ENCODE data around the gene DNTTIP2. TPM values are rescaled to one million over a fixed set of nuclear protein-coding genes. Genes with fewer than 3 reads are reported as not detected.
"Not testable (repeated sequence)": the region's sequence is repeated elsewhere in the genome, so short reads cannot be mapped to it uniquely, and the experiment has no call there.

Gene DNTTIP2
- total RNA-seq, 1 donor, result 23.5 TPM

- Histone ChIP-seq H3K4me2 (ENCODE audit: insufficient read depth, low read length) (no peak overlapping the region), H2AFZ (ENCODE audit: low read length) (no peak overlapping the region), H3K36me3 (ENCODE audit: insufficient read depth, low read length) (no peaks in the 10 kb centered on the region), H3K4me1 (ENCODE audit: insufficient read depth, low read length) (no peaks in the 10 kb centered on the region), H3K27ac (ENCODE audit: low read depth, low read length) (no peak overlapping the region), H3K4me3 (ENCODE audit: insufficient read depth, low read length) (no peak overlapping the region), H3K27me3 (ENCODE audit: insufficient read depth, low read length) (peaks cover 5% of the 10 kb centered on the region), H4K20me1 (ENCODE audit: insufficient read depth, low read length) (no peaks in the 10 kb centered on the region), H3K79me2 (ENCODE audit: insufficient read depth, low read length) (no peaks in the 10 kb centered on the region), H3K9me3 (ENCODE audit: low read depth, low read length) (no peaks in the 10 kb centered on the region)
- TF ChIP-seq CTCF (IDR thresholded peaks at IDR 0.05; ENCODE audit: extremely low read depth, low read depth, low read length), result no peak
- no peak for DNase-seq (ENCODE audit: insufficient read length, low spot score, missing footprints)
Observed at GRCh38 chr1:93853940-93854339, 25.1 kb downstream of the DNTTIP2 start.

DNA sequence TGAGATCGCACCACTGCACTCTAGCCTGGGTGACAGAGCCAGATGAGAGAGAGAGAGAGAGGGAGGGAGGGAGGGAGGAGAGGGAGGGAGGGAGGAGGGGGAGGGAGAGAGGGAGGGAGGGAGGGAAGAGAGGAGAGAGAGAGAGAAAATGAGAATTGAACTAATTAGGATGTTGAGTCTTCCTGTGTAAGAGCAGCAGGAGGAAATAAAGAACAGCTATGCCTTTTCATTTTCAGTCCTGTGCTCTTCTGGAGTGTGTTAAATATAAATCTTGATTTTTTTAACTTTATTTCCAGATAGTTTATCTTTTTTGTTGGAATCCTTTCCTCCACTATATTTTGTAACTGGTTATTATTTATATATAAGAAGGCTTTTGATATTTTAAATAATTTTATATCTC lies 27.1 kb downstream of the DNTTIP2 start:
- TF ChIP-seq CTCF (IDR thresholded peaks at IDR 0.05; ENCODE audit: extremely low read depth, low read depth, low read length), result no peak
- Histone ChIP-seq H2AFZ (ENCODE audit: low read length) (no peak overlapping the region), H3K4me1 (ENCODE audit: insufficient read depth, low read length) (no peaks in the 10 kb centered on the region), H3K4me3 (ENCODE audit: insufficient read depth, low read length) (no peak overlapping the region), H3K36me3 (ENCODE audit: insufficient read depth, low read length) (no peaks in the 10 kb centered on the region), H3K9me3 (ENCODE audit: low read depth, low read length) (no peaks in the 10 kb centered on the region), H3K27ac (ENCODE audit: low read depth, low read length) (no peak overlapping the region), H3K79me2 (ENCODE audit: insufficient read depth, low read length) (no peaks in the 10 kb centered on the region), H4K20me1 (ENCODE audit: insufficient read depth, low read length) (no peaks in the 10 kb centered on the region), H3K27me3 (ENCODE audit: insufficient read depth, low read length) (peaks cover 5% of the 10 kb centered on the region), H3K4me2 (ENCODE audit: insufficient read depth, low read length) (no peak overlapping the region)
- no peak for DNase-seq (ENCODE audit: insufficient read length, low spot score, missing footprints)

DNA sequence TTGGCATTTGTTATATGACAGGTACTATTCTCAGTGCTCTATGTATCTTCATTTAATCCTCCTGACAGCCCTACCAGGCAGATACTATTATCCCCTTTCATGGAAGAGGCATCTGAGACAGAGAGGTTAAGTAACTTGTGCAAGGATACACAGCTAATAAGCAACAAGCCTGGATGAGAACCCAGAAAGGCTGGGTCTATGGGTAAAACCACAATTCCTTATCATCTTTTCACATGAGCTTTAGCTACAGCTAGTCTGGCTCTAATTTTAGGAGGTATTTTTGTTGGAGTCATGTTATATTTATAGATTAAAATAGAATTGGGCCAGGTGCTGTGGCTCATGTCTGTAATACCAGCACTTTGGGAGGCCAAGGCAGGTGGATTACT lies 27.7 kb downstream of the DNTTIP2 start:
- H3K27ac ChIP-seq (ENCODE audit: low read depth, low read length), result no peak overlapping the region

GRCh38 chr1:93850687-93851326 lies 28.2 kb downstream of the DNTTIP2 start:
- not testable (repeated sequence) for H4K20me1 ChIP-seq (ENCODE audit: insufficient read depth, low read length); H3K4me1 ChIP-seq (ENCODE audit: insufficient read depth, low read length); H2AFZ ChIP-seq (ENCODE audit: low read length); H3K4me3 ChIP-seq (ENCODE audit: insufficient read depth, low read length); H3K36me3 ChIP-seq (ENCODE audit: insufficient read depth, low read length); H3K27me3 ChIP-seq (ENCODE audit: insufficient read depth, low read length); H3K9me3 ChIP-seq (ENCODE audit: low read depth, low read length); DNase-seq (ENCODE audit: insufficient read length, low spot score, missing footprints); H3K79me2 ChIP-seq (ENCODE audit: insufficient read depth, low read length); H3K27ac ChIP-seq (ENCODE audit: low read depth, low read length)
- TF ChIP-seq CTCF (IDR thresholded peaks at IDR 0.05; ENCODE audit: extremely low read depth, low read depth, low read length), result peak; percentile 58
- H3K4me2 ChIP-seq (ENCODE audit: insufficient read depth, low read length), result peak overlapping the region; percentile 24

More for the DNA sequence above, 27.7 kb downstream of the DNTTIP2 start:
- H3K9me3 ChIP-seq (ENCODE audit: low read depth, low read length), result no peaks in the 10 kb centered on the region
- TF ChIP-seq CTCF (IDR thresholded peaks at IDR 0.05; ENCODE audit: extremely low read depth, low read depth, low read length), result no peak
- no peak overlapping the region for H3K4me3 ChIP-seq (ENCODE audit: insufficient read depth, low read length)
- no peaks in the 10 kb centered on the region for H3K36me3 ChIP-seq (ENCODE audit: insufficient read depth, low read length)
- H4K20me1 ChIP-seq (ENCODE audit: insufficient read depth, low read length), result no peaks in the 10 kb centered on the region
- no peaks in the 10 kb centered on the region for H3K4me1 ChIP-seq (ENCODE audit: insufficient read depth, low read length)
- H3K4me2 ChIP-seq (ENCODE audit: insufficient read depth, low read length), result no peak overlapping the region
- no peak for DNase-seq (ENCODE audit: insufficient read length, low spot score, missing footprints)
- no peak overlapping the region for H2AFZ ChIP-seq (ENCODE audit: low read length)
- H3K79me2 ChIP-seq (ENCODE audit: insufficient read depth, low read length), result no peaks in the 10 kb centered on the region
- H3K27me3 ChIP-seq (ENCODE audit: insufficient read depth, low read length), result peaks cover 5% of the 10 kb centered on the region

Measured in osteoblast (primary cell).